Brain microvascular endothelial cell (primary cell): ENCODE data around the gene KCNQ1OT1.

Source experiments
- DNase-seq: peaks from one replicate; pipeline ENCODE4 v3.0.0-alpha.2; 2020
- H3K27ac ChIP-seq: fragments of 250-450 bp; sonication (Bioruptor Pico); 2 replicates; pipeline ENCODE4 v1.5.1; 2020; ENCODE audit warnings: mild to moderate bottlenecking, moderate library complexity
- H3K27me3 ChIP-seq: fragments of 250-450 bp; sonication (Bioruptor Pico); replicated peaks from 2 replicates; pipeline ENCODE4 v1.5.1; 2020; ENCODE audit warnings: mild to moderate bottlenecking
- H3K36me3 ChIP-seq: fragments of 250-450 bp; sonication (Bioruptor Pico); replicated peaks from 2 replicates; pipeline ENCODE4 v1.5.1; 2020; ENCODE audit warnings: mild to moderate bottlenecking
- H3K4me3 ChIP-seq: 2 replicates; pipeline ENCODE4 v1.5.1; 2011; ENCODE audit warnings: low read depth, mild to moderate bottlenecking, control low read depth, low read length, moderate library complexity
- CTCF ChIP-seq: IDR thresholded peaks from 2 replicates; pipeline ENCODE4 v1.5.1; 2011; ENCODE audit warnings: low read depth, mild to moderate bottlenecking, moderate library complexity, low read length, control low read depth, inconsistent platforms; ENCODE audit errors: missing control alignments
- in situ Hi-C: cut with HindIII; loops from 2 replicates; pipeline ENCODE4 v1.10.0; 2017; ENCODE audit warnings: low sequenced_read_pairs, low pct_ligation_motif_present

The KCNQ1OT1 gene

GRCh38 chr11:2703363-2704141 lies 3.8 kb upstream of the KCNQ1OT1 start:
- Histone ChIP-seq H3K4me3 (no peak overlapping the region), H3K36me3 (no peaks in the 10 kb centered on the region), H3K27ac (no peak overlapping the region), H3K27me3 (peaks cover 5% of the 10 kb centered on the region)
- no peak for TF ChIP-seq CTCF
- in situ Hi-C loops, result no loop called here
- DNase-seq, result no peak

- no peaks in the 10 kb centered on the region for H3K36me3 ChIP-seq
- no peak for TF ChIP-seq CTCF
- no peak for DNase-seq
- in situ Hi-C loops, result no loop called here
- H3K27ac ChIP-seq, result no peak overlapping the region
- no peak overlapping the region for H3K4me3 ChIP-seq
- no peaks in the 10 kb centered on the region for H3K27me3 ChIP-seq
Measured at GRCh38 chr11:2702771-2703362, 3.1 kb upstream of the KCNQ1OT1 start.

- Histone ChIP-seq H3K36me3 (no peaks in the 10 kb centered on the region), H3K27me3 (no peaks in the 10 kb centered on the region), H3K4me3 (no peak overlapping the region), H3K27ac (no peak overlapping the region)
- no peak for TF ChIP-seq CTCF
- DNase-seq, result no peak
- in situ Hi-C loops, result no loop called here
Measured at GRCh38 chr11:2701898-2702434, 2.2 kb upstream of the KCNQ1OT1 start.

GRCh38 chr11:2701230-2701629 lies 1.4 kb upstream of the KCNQ1OT1 start:
- no peak for DNase-seq
- in situ Hi-C loops, result no loop called here
- Histone ChIP-seq H3K27me3 (no peaks in the 10 kb centered on the region), H3K4me3 (peak overlapping the region; percentile 17), H3K27ac (no peak overlapping the region), H3K36me3 (no peaks in the 10 kb centered on the region)
- TF ChIP-seq CTCF, result no peak

- no peak for TF ChIP-seq CTCF
- no peak for DNase-seq
- Histone ChIP-seq H3K36me3 (no peaks in the 10 kb centered on the region), H3K27ac (peak overlapping the region; percentile 84), H3K4me3 (peak overlapping the region; percentile 62), H3K27me3 (no peaks in the 10 kb centered on the region)
- in situ Hi-C loops, result no loop called here
Measured at GRCh38 chr11:2700415-2701211, 819 bp upstream of the KCNQ1OT1 start.
